Omental fat pad (tissue), 4 donors: ENCODE measurements around the gene ZSCAN10. TPM values are rescaled to one million over a fixed set of nuclear protein-coding genes. Genes with fewer than 3 reads are reported as not detected.

Source experiments
- ATAC-seq: fragments of 150-250 bp; one replicate; pipeline ENCODE4 v1.9.1; 2016; ENCODE audit warnings: mild to moderate bottlenecking, moderate library complexity; ENCODE audit not compliant: low FRiP score
- DNase-seq: peaks from one replicate; pipeline ENCODE4 v3.0.0-alpha.2; 2019; ENCODE audit warnings: low spot score
- CTCF ChIP-seq, 3 donors: fragments of 450-650 bp; IDR thresholded peaks; one replicate each; pipeline ENCODE4 v1.5.1; 2016 to 2017; ENCODE audit warnings: antibody characterized with exemption in 3 of 3, mild to moderate bottlenecking in 3 of 3, moderate library complexity in 2 of 3
- total RNA-seq, 4 donors: library from RNA; depleted of rRNA; stranded (reverse); fragments of >200 nt; gene quantifications; one replicate each; pipeline ENCODE4 v1.1.0, GENCODE V29; 2016

ZSCAN10 gene
- total RNA-seq, 4 donors from 2014 or later = 0.28 TPM; not detected in 3

- TF ChIP-seq CTCF (IDR thresholded peaks at IDR 0.05) = no peak
- no peak for DNase-seq
- no peak for ATAC-seq
These were observed 34.8 kb upstream of the ZSCAN10 start for GRCh38 chr16:3133844-3134243.

GRCh38 chr16:3131755-3132377 is 32.8 kb upstream of the ZSCAN10 start:
- DNase-seq (no peak), ATAC-seq (no peak)
- no peak for TF ChIP-seq CTCF (IDR thresholded peaks at IDR 0.05)

GRCh38 chr16:3129137-3130131 is 30.3 kb upstream of the ZSCAN10 start:
- DNase-seq (no peak), ATAC-seq (peak; percentile 72)
- TF ChIP-seq CTCF (IDR thresholded peaks at IDR 0.05) = peak in 1 of 3 donors; percentile 75

GRCh38 chr16:3127745-3128144 is 28.7 kb upstream of the ZSCAN10 start:
- ATAC-seq (no peak), DNase-seq (no peak)
- no peak for TF ChIP-seq CTCF (IDR thresholded peaks at IDR 0.05)

GRCh38 chr16:3123986-3124886 is 25.1 kb upstream of the ZSCAN10 start:
- peak; percentile 98 for DNase-seq
- no peak for TF ChIP-seq CTCF (IDR thresholded peaks at IDR 0.05)
- peak; percentile 97 for ATAC-seq

- ATAC-seq = no peak
These were observed 24.0 kb upstream of the ZSCAN10 start for GRCh38 chr16:3122926-3123570.

More at GRCh38 chr16:3122926-3123570, 24.0 kb upstream of the ZSCAN10 start:
- no peak for DNase-seq
- TF ChIP-seq CTCF (IDR thresholded peaks at IDR 0.05) = no peak
